ENCODE results near the gene TSPEAR. TPM values are rescaled to one million over a fixed set of nuclear protein-coding genes. Genes with fewer than 3 reads are reported as not detected.

Gene TSPEAR
- total RNA-seq, 1 experiment from 2014 or later: 2.1 TPM

GRCh38 chr21:44520326-44521300 is 190.8 kb downstream of the TSPEAR start:
- DNase-seq (ENCODE audit: low spot score): peak; percentile 11
- no peak overlapping the region for H3K27ac Mint-ChIP-seq
- POLR2A ChIA-PET: interaction anchor here (1.1 kb wide), 1 partner anchor 11 kb away, joined by 3 read pairs; no protein-coding TSS in a partner anchor
- CTCF ChIA-PET: interaction anchor here (0.7 to 3.7 kb wide), 2 partner anchors 10 to 33 kb away, joined by 3 to 21 read pairs; no protein-coding TSS in a partner anchor
- H3K4me1 Mint-ChIP-seq: 0 out of 2 replicates have a peak, but pooled peaks cover 5% of the 10 kb centered on the region
- no peak for ATAC-seq
- H3K36me3 Mint-ChIP-seq: no peaks in the 10 kb centered on the region
- no peaks in the 10 kb centered on the region; the same call in 1 of the 2 replicates for H3K27me3 Mint-ChIP-seq (ENCODE audit: low read depth)
- no peak overlapping the region for H3K4me3 Mint-ChIP-seq
- peaks cover 10% of the 10 kb centered on the region for H3K9me3 Mint-ChIP-seq
- TF ChIP-seq NFE2L1 (CRISPR knock-in tag; IDR thresholded peaks at IDR 0.05): no peak
- TF ChIP-seq, protein P1, sequence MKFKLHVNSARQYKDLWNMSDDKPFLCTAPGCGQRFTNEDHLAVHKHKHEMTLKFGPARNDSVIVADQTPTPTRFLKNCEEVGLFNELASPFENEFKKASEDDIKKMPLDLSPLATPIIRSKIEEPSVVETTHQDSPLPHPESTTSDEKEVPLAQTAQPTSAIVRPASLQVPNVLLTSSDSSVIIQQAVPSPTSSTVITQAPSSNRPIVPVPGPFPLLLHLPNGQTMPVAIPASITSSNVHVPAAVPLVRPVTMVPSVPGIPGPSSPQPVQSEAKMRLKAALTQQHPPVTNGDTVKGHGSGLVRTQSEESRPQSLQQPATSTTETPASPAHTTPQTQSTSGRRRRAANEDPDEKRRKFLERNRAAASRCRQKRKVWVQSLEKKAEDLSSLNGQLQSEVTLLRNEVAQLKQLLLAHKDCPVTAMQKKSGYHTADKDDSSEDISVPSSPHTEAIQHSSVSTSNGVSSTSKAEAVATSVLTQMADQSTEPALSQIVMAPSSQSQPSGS (CRISPR knock-in tag; IDR thresholded peaks at IDR 0.05; ENCODE audit: borderline replicate concordance, low read depth): no peak
- no peak for TF ChIP-seq IRF1 (CRISPR knock-in tag; IDR thresholded peaks at IDR 0.05)
- no peak for TF ChIP-seq NFYB (CRISPR knock-in tag; conservative IDR thresholded peaks at IDR 0.05; ENCODE audit: low read depth)
- TF ChIP-seq HMGXB4 (CRISPR knock-in tag; IDR thresholded peaks at IDR 0.05): no peak
- no peak for TF ChIP-seq GRHL2 (CRISPR knock-in tag; IDR thresholded peaks at IDR 0.05; ENCODE audit: insufficient replicate concordance, severe bottlenecking)
- TF ChIP-seq ESRRA (CRISPR knock-in tag; IDR thresholded peaks at IDR 0.05; ENCODE audit: borderline replicate concordance): no peak
- no peak for TF ChIP-seq ZNF416 (CRISPR knock-in tag; IDR thresholded peaks at IDR 0.05)
- TF ChIP-seq, protein P2, sequence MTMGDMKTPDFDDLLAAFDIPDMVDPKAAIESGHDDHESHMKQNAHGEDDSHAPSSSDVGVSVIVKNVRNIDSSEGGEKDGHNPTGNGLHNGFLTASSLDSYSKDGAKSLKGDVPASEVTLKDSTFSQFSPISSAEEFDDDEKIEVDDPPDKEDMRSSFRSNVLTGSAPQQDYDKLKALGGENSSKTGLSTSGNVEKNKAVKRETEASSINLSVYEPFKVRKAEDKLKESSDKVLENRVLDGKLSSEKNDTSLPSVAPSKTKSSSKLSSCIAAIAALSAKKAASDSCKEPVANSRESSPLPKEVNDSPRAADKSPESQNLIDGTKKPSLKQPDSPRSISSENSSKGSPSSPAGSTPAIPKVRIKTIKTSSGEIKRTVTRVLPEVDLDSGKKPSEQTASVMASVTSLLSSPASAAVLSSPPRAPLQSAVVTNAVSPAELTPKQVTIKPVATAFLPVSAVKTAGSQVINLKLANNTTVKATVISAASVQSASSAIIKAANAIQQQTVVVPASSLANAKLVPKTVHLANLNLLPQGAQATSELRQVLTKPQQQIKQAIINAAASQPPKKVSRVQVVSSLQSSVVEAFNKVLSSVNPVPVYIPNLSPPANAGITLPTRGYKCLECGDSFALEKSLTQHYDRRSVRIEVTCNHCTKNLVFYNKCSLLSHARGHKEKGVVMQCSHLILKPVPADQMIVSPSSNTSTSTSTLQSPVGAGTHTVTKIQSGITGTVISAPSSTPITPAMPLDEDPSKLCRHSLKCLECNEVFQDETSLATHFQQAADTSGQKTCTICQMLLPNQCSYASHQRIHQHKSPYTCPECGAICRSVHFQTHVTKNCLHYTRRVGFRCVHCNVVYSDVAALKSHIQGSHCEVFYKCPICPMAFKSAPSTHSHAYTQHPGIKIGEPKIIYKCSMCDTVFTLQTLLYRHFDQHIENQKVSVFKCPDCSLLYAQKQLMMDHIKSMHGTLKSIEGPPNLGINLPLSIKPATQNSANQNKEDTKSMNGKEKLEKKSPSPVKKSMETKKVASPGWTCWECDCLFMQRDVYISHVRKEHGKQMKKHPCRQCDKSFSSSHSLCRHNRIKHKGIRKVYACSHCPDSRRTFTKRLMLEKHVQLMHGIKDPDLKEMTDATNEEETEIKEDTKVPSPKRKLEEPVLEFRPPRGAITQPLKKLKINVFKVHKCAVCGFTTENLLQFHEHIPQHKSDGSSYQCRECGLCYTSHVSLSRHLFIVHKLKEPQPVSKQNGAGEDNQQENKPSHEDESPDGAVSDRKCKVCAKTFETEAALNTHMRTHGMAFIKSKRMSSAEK (CRISPR knock-in tag; IDR thresholded peaks at IDR 0.05; ENCODE audit: borderline replicate concordance): no peak
- no peak for TF ChIP-seq AFF4 (CRISPR knock-in tag; IDR thresholded peaks at IDR 0.05; ENCODE audit: borderline replicate concordance)
- TF ChIP-seq GTF2I (CRISPR knock-in tag; conservative IDR thresholded peaks at IDR 0.05): no peak
- TF ChIP-seq ATF6 (CRISPR knock-in tag; IDR thresholded peaks at IDR 0.05): no peak
- TF ChIP-seq NR2C2 (CRISPR knock-in tag; IDR thresholded peaks at IDR 0.05): no peak
- TF ChIP-seq, protein P3, sequence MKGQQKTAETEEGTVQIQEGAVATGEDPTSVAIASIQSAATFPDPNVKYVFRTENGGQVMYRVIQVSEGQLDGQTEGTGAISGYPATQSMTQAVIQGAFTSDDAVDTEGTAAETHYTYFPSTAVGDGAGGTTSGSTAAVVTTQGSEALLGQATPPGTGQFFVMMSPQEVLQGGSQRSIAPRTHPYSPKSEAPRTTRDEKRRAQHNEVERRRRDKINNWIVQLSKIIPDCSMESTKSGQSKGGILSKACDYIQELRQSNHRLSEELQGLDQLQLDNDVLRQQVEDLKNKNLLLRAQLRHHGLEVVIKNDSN (CRISPR knock-in tag; IDR thresholded peaks at IDR 0.05): no peak
- TF ChIP-seq, protein P4, sequence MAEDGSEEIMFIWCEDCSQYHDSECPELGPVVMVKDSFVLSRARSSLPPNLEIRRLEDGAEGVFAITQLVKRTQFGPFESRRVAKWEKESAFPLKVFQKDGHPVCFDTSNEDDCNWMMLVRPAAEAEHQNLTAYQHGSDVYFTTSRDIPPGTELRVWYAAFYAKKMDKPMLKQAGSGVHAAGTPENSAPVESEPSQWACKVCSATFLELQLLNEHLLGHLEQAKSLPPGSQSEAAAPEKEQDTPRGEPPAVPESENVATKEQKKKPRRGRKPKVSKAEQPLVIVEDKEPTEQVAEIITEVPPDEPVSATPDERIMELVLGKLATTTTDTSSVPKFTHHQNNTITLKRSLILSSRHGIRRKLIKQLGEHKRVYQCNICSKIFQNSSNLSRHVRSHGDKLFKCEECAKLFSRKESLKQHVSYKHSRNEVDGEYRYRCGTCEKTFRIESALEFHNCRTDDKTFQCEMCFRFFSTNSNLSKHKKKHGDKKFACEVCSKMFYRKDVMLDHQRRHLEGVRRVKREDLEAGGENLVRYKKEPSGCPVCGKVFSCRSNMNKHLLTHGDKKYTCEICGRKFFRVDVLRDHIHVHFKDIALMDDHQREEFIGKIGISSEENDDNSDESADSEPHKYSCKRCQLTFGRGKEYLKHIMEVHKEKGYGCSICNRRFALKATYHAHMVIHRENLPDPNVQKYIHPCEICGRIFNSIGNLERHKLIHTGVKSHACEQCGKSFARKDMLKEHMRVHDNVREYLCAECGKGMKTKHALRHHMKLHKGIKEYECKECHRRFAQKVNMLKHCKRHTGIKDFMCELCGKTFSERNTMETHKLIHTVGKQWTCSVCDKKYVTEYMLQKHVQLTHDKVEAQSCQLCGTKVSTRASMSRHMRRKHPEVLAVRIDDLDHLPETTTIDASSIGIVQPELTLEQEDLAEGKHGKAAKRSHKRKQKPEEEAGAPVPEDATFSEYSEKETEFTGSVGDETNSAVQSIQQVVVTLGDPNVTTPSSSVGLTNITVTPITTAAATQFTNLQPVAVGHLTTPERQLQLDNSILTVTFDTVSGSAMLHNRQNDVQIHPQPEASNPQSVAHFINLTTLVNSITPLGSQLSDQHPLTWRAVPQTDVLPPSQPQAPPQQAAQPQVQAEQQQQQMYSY (CRISPR knock-in tag; IDR thresholded peaks at IDR 0.05): no peak
